ENCODE results near the gene FAM13C. TPM values are rescaled to one million over a fixed set of nuclear protein-coding genes. Genes with fewer than 3 reads are reported as not detected.
"Not testable (repeated sequence)": the region's sequence is repeated elsewhere in the genome, so short reads cannot be mapped to it uniquely, and the experiment has no call there.

FAM13C gene
- total RNA-seq, 3 donors from 2014 or later = 6.9 to 17.8 (median 13.9) TPM

DNA sequence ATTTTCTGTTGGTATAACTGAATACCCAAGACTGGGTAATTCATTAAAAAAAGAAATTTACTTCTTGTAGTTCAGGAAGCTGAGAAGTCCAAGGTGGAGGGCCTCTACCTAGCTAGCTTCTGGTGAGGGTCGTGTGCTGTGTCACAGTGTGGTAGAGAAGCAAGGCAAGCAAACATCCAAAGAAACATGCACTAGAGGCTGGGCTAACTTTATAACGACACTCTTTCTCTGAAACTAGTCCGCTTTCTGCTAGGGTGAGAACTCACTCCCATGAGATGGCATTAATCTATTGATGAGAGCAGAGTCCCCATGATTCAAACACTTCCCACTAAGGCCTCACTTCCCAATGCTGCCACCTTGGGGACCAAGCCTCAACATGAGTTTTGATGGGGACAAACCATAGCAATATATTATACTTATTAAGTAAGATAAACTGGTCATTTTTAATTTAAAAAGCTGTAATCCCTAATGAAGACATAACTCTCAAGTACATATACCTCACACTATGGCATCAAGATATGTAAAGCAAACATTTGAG lies 135.1 kb downstream of the FAM13C start:
- no peak for DNase-seq (ENCODE audit: low spot score in 2 of 2)
- H3K4me3 ChIP-seq = no peak overlapping the region
- TF ChIP-seq, protein P1, sequence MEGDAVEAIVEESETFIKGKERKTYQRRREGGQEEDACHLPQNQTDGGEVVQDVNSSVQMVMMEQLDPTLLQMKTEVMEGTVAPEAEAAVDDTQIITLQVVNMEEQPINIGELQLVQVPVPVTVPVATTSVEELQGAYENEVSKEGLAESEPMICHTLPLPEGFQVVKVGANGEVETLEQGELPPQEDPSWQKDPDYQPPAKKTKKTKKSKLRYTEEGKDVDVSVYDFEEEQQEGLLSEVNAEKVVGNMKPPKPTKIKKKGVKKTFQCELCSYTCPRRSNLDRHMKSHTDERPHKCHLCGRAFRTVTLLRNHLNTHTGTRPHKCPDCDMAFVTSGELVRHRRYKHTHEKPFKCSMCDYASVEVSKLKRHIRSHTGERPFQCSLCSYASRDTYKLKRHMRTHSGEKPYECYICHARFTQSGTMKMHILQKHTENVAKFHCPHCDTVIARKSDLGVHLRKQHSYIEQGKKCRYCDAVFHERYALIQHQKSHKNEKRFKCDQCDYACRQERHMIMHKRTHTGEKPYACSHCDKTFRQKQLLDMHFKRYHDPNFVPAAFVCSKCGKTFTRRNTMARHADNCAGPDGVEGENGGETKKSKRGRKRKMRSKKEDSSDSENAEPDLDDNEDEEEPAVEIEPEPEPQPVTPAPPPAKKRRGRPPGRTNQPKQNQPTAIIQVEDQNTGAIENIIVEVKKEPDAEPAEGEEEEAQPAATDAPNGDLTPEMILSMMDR (IDR thresholded peaks at IDR 0.05) = no peak
- TF ChIP-seq POLR2AphosphoS5 (IDR thresholded peaks at IDR 0.05) = no peak
- TF ChIP-seq POLR2A (IDR thresholded peaks at IDR 0.05) = no peak
- intact Hi-C loops (cut with DNase I; ENCODE audit: low total_unique reads) = no loop called here
- H3K36me3 ChIP-seq = no peaks in the 10 kb centered on the region
- no peaks in the 10 kb centered on the region for H3K27me3 ChIP-seq
- no peak overlapping the region for H3K27ac ChIP-seq
- no peaks in the 10 kb centered on the region for H3K9me3 ChIP-seq
- no peaks in the 10 kb centered on the region for H3K4me1 ChIP-seq

DNA sequence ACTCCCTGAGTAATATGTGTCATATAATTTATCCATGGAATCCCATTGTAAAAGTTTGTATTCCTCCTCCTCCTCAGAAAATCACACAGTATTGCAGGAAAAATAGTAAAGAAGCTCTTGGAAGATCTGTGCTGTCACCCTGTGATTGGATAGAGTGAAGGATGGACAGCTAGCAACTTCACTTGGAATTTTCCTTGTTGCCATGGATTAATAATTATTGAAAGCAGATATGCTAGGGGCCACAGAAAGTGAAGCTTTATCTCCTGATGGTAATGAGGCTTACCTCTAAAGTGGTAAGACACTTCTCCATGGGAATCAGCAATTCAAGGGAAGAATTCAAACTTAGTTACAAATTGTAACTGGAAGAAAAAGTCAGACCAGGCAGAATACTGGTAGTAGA lies 137.1 kb downstream of the FAM13C start:
- Histone ChIP-seq H3K9me3 (no peaks in the 10 kb centered on the region), H3K27me3 (no peaks in the 10 kb centered on the region), H3K4me1 (no peaks in the 10 kb centered on the region), H3K27ac (no peak overlapping the region), H3K4me3 (no peak overlapping the region), H3K36me3 (no peaks in the 10 kb centered on the region)
- intact Hi-C loops (cut with DNase I; ENCODE audit: low total_unique reads) = no loop called here
- TF ChIP-seq POLR2AphosphoS5 (IDR thresholded peaks at IDR 0.05) (no peak), POLR2A (IDR thresholded peaks at IDR 0.05) (no peak)
- TF ChIP-seq, protein P1 (IDR thresholded peaks at IDR 0.05) = no peak
- DNase-seq (ENCODE audit: low spot score in 2 of 2) = no peak

DNA sequence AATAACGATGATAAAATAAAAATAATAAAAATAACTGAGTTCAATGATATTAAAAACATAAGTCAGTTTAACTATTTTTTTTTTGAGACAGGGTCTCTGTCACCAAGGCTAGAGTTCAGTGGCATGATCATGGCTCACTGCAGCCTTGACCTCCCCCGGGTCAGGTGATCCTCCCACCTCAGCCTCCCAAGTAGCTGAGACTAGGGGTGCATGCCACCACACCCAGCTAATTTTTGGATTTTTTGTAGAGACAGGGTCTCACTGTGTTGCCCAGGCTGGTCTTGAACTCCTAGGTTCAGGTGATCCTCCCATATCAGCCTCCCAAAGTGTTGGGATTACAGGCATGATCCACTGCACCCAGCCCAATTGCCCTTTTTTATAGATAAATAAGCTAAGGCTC lies 138.8 kb downstream of the FAM13C start:
- H3K9me3 ChIP-seq; intact Hi-C loops (cut with DNase I; ENCODE audit: low total_unique reads); H3K27me3 ChIP-seq; H3K36me3 ChIP-seq; DNase-seq (ENCODE audit: low spot score in 2 of 2); H3K4me3 ChIP-seq; H3K27ac ChIP-seq; H3K4me1 ChIP-seq: not testable (repeated sequence)

DNA sequence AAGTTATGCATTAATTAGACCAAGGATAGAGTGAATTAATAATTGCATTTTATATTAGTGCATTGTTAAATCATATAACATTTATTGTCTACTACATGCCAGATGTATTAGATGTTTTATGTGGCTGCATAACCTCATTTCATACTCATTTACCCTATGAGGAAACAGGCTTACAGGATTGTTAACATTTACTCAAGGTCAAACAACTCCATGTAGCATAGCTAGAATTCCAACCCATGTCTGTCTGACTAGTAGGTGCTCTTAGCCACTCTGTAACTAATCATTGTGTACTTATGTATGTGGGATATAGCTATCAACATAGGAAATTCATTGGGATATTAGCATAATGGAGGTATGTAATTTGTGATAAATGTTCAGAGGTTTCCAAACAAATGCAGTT lies 139.6 kb downstream of the FAM13C start:
- no peaks in the 10 kb centered on the region for H3K4me1 ChIP-seq
- intact Hi-C loops (cut with DNase I; ENCODE audit: low total_unique reads) = no loop called here
- H3K27me3 ChIP-seq = no peaks in the 10 kb centered on the region
- no peak overlapping the region for H3K4me3 ChIP-seq
- no peaks in the 10 kb centered on the region for H3K9me3 ChIP-seq
- no peaks in the 10 kb centered on the region for H3K36me3 ChIP-seq
- no peak for DNase-seq (ENCODE audit: low spot score in 2 of 2)
- no peak overlapping the region for H3K27ac ChIP-seq
- TF ChIP-seq, protein P1 (IDR thresholded peaks at IDR 0.05) = no peak
- TF ChIP-seq POLR2A (IDR thresholded peaks at IDR 0.05) (no peak), POLR2AphosphoS5 (IDR thresholded peaks at IDR 0.05) (no peak)

DNA sequence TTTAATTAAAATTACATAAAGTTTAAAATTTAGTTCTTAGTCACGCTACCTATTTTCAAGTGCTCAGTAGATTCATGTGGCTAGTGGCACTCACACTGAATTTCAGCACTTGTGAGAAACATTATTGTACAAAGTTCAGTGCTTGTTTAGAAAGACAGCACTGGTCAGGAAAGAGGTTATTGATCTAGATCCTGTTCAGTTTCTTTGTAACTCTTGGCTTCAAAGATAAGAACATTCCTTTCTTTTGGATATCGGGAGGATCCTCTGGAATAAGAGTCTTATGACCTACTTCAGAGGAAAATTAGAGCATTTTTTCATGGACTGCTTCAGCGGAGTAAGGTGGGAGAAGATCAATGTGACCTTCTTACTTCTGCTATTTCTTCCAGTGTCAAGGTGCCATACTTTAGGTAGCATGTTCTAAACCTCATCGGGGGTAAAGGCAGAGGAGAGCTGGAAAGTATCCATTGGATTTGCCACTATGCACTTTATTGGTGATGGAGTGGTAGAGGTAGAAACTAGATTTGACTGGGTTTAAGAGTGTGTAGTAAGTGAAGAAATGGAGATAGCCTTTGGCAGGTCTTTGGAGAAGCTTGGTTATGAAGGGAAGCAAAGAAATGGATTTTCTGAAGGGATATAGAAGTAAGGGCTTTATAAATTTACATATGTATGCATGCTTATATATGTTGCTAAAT lies 146.0 kb downstream of the FAM13C start:
- H3K27ac ChIP-seq = no peak overlapping the region
- H3K4me1 ChIP-seq = no peaks in the 10 kb centered on the region
- no peak for TF ChIP-seq POLR2A (IDR thresholded peaks at IDR 0.05)
- TF ChIP-seq, protein P1 (IDR thresholded peaks at IDR 0.05) = no peak
- no peak for TF ChIP-seq POLR2AphosphoS5 (IDR thresholded peaks at IDR 0.05)
- no peak overlapping the region for H3K4me3 ChIP-seq
- no peak for DNase-seq (ENCODE audit: low spot score in 2 of 2)
- no peaks in the 10 kb centered on the region for H3K36me3 ChIP-seq
- H3K27me3 ChIP-seq = no peaks in the 10 kb centered on the region
- no peaks in the 10 kb centered on the region for H3K9me3 ChIP-seq
- intact Hi-C loops (cut with DNase I; ENCODE audit: low total_unique reads) = no loop called here
